ENCODE results near the gene CHI3L2. TPM values are rescaled to one million over a fixed set of nuclear protein-coding genes. Genes with fewer than 3 reads are reported as not detected.
A peak's percentile ranks its signal among the peaks of the same experiment; 100 is the strongest.

The CHI3L2 gene
- total and polyA plus RNA-seq, 2 donors (not counting 1 experiment from before 2014, with no cell fraction given) = 9.2 to 31.5 TPM

DNA sequence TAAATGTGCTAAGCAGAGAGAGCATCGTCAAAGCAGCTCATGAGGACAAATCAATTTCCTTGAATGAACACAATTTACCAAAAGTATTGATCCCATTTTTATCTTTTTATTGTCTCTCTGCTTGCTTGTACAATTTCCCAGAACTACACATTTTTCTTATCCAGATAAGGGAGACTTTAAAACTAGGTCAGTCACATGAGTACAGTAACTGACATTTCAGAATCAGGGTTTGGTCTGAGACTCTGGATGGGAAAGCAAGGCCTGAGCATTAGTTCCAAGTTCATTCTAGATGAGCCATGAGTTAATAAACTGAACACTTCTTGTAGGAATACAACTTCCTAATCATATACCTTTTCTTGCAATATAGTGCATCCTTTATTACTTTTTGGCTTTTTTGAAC lies 15.6 kb upstream of the CHI3L2 start:
- Histone ChIP-seq H3K79me2 (ENCODE audit: control insufficient read depth, insufficient read depth, low read length) (no peaks in the 10 kb centered on the region), H4K20me1 (ENCODE audit: control insufficient read depth, insufficient read depth, low read length, poor library complexity, severe bottlenecking) (no peaks in the 10 kb centered on the region), H3K9me3 (ENCODE audit: control extremely low read depth in 1 of 3, control insufficient read depth in 2 of 3, insufficient read depth in 1 of 3, low read length in 2 of 3) (no peaks in the 10 kb centered on the region), H2AFZ (ENCODE audit: insufficient read depth, low read depth, low read length, poor library complexity, severe bottlenecking) (no peak overlapping the region), H3K27me3 (replicated peaks in 1 of 4; ENCODE audit: control extremely low read depth in 1 of 4, control insufficient read depth in 3 of 4, insufficient read depth in 4 of 4, low read length in 3 of 4) (no peaks in the 10 kb centered on the region), H3K4me1 (ENCODE audit: control insufficient read depth in 2 of 2, insufficient read depth in 2 of 2, low read length in 2 of 2) (peaks cover 44 to 54% of the 10 kb centered on the region in 2 donors), H3K36me3 (replicated peaks in 1 of 2; ENCODE audit: control extremely low read depth in 1 of 2, control insufficient read depth in 1 of 2, extremely low read depth in 1 of 2, insufficient read depth in 2 of 2, low read length in 1 of 2) (no peaks in the 10 kb centered on the region), H3K27ac (ENCODE audit: low read length in 2 of 2) (no peak overlapping the region), H3K4me2 (replicated peaks; ENCODE audit: low read depth, low read length, poor library complexity, severe bottlenecking) (no peak overlapping the region), H3K4me3 (ENCODE audit: control extremely low read depth in 1 of 5, extremely low read depth in 1 of 5, insufficient read depth in 1 of 5, low read depth in 2 of 5, low read length in 4 of 5) (no peak overlapping the region), H3K9ac (ENCODE audit: low read length) (no peak overlapping the region)
- CTCF ChIA-PET = interaction anchor here (0.9 kb wide), 1 partner anchor 11 kb away, joined by 4 read pairs; no protein-coding TSS in a partner anchor
- intact Hi-C loops (cut with micrococcal nuclease) = loop anchor here (10.0 kb wide), 1 partner anchor 383 kb away; no protein-coding TSS in a partner anchor
- Mint-ChIP-seq H3K4me1 (peaks cover 68% of the 10 kb centered on the region), H3K4me3 (no peak overlapping the region), H3K9me3 (ENCODE audit: insufficient read depth) (peaks cover 3% of the 10 kb centered on the region), H3K27ac (peak overlapping the region; percentile 10), H3K27me3 (no peaks in the 10 kb centered on the region)
- DNase-seq (no peak), ATAC-seq (ENCODE audit: low read depth) (no peak)
- TF ChIP-seq, protein P1, sequence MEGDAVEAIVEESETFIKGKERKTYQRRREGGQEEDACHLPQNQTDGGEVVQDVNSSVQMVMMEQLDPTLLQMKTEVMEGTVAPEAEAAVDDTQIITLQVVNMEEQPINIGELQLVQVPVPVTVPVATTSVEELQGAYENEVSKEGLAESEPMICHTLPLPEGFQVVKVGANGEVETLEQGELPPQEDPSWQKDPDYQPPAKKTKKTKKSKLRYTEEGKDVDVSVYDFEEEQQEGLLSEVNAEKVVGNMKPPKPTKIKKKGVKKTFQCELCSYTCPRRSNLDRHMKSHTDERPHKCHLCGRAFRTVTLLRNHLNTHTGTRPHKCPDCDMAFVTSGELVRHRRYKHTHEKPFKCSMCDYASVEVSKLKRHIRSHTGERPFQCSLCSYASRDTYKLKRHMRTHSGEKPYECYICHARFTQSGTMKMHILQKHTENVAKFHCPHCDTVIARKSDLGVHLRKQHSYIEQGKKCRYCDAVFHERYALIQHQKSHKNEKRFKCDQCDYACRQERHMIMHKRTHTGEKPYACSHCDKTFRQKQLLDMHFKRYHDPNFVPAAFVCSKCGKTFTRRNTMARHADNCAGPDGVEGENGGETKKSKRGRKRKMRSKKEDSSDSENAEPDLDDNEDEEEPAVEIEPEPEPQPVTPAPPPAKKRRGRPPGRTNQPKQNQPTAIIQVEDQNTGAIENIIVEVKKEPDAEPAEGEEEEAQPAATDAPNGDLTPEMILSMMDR (IDR thresholded peaks at IDR 0.05) = no peak
- TF ChIP-seq EZH2 (IDR thresholded peaks at IDR 0.05; ENCODE audit: borderline replicate concordance, insufficient read depth, low read depth, low read length, poor library complexity, severe bottlenecking) = no peak
- WGBS (ENCODE audit: insufficient coverage) = 100% methylated on average over 1 of the region's 1 CpG
- POLR2A ChIA-PET = no interaction called here

- POLR2A ChIA-PET = no interaction called here
- no peak for ATAC-seq (ENCODE audit: low read depth)
- peaks cover 72% of the 10 kb centered on the region for H3K4me1 Mint-ChIP-seq
- H3K4me1 ChIP-seq (ENCODE audit: control insufficient read depth in 2 of 2, insufficient read depth in 2 of 2, low read length in 2 of 2) = peaks cover 52 to 61% of the 10 kb centered on the region in 2 donors
- no peaks in the 10 kb centered on the region for H3K27me3 ChIP-seq (replicated peaks in 1 of 4; ENCODE audit: control extremely low read depth in 1 of 4, control insufficient read depth in 3 of 4, insufficient read depth in 4 of 4, low read length in 3 of 4)
- H2AFZ ChIP-seq (ENCODE audit: insufficient read depth, low read depth, low read length, poor library complexity, severe bottlenecking) = peak overlapping the region; percentile 10
- intact Hi-C loops (cut with micrococcal nuclease) = loop anchor here (10.0 kb wide), 1 partner anchor 382 kb away; no protein-coding TSS in a partner anchor
- CTCF ChIA-PET = interaction anchor here (0.6 to 0.9 kb wide), 2 partner anchors 10 to 75 kb away, joined by 3 to 4 read pairs; no protein-coding TSS in a partner anchor
- no peak overlapping the region for H3K4me3 ChIP-seq (ENCODE audit: control extremely low read depth in 1 of 5, extremely low read depth in 1 of 5, insufficient read depth in 1 of 5, low read depth in 2 of 5, low read length in 4 of 5)
- no peaks in the 10 kb centered on the region for H4K20me1 ChIP-seq (ENCODE audit: control insufficient read depth, insufficient read depth, low read length, poor library complexity, severe bottlenecking)
- no peak overlapping the region for H3K9ac ChIP-seq (ENCODE audit: low read length)
- WGBS (ENCODE audit: insufficient coverage) = 100% methylated on average over 2 of the region's 5 CpGs
- H3K4me2 ChIP-seq (replicated peaks; ENCODE audit: low read depth, low read length, poor library complexity, severe bottlenecking) = peak overlapping the region; percentile 22
- TF ChIP-seq, protein P1 (IDR thresholded peaks at IDR 0.05) = no peak
- TF ChIP-seq EZH2 (IDR thresholded peaks at IDR 0.05; ENCODE audit: borderline replicate concordance, insufficient read depth, low read depth, low read length, poor library complexity, severe bottlenecking) = no peak
- H3K9me3 ChIP-seq (ENCODE audit: control extremely low read depth in 1 of 3, control insufficient read depth in 2 of 3, insufficient read depth in 1 of 3, low read length in 2 of 3) = no peaks in the 10 kb centered on the region
- H3K9me3 Mint-ChIP-seq (ENCODE audit: insufficient read depth) = peaks cover 3% of the 10 kb centered on the region
- peak overlapping the region in 1 of 2 donors; percentile 25 for H3K27ac ChIP-seq (ENCODE audit: low read length in 2 of 2)
- H3K4me3 Mint-ChIP-seq = peak overlapping the region; percentile 40
- DNase-seq = no peak
- H3K27ac Mint-ChIP-seq = peak overlapping the region; percentile 95
- no peaks in the 10 kb centered on the region for H3K27me3 Mint-ChIP-seq
- no peaks in the 10 kb centered on the region for H3K36me3 ChIP-seq (replicated peaks in 1 of 2; ENCODE audit: control extremely low read depth in 1 of 2, control insufficient read depth in 1 of 2, extremely low read depth in 1 of 2, insufficient read depth in 2 of 2, low read length in 1 of 2)
- no peaks in the 10 kb centered on the region for H3K79me2 ChIP-seq (ENCODE audit: control insufficient read depth, insufficient read depth, low read length)
Observed at GRCh38 chr1:111212634-111213335, 14.7 kb upstream of the CHI3L2 start.

Data from B cell (primary cell).